C4-2B (cell line): Measurements from ENCODE around the gene SLC25A29.
A peak's percentile ranks its signal among the peaks of the same experiment; 100 is the strongest.
"Not testable (repeated sequence)": the region's sequence is repeated elsewhere in the genome, so short reads cannot be mapped to it uniquely, and the experiment has no call there.

ENCODE experiments used
- H3K27ac ChIP-seq: fragments of 450-650 bp; 2 replicates; pipeline ENCODE4 v1.5.1; 2017
- CTCF ChIP-seq: fragments of 450-650 bp; conservative IDR thresholded peaks from 2 replicates; pipeline ENCODE4 v1.5.1; 2017; ENCODE audit warnings: mild to moderate bottlenecking
- ZFX ChIP-seq: fragments of 450-650 bp; IDR thresholded peaks from 2 replicates; pipeline ENCODE4 v1.6.1; 2017

The SLC25A29 gene

GRCh38 chr14:100286484-100287191 is 19.6 kb downstream of the SLC25A29 start:
- no peak for TF ChIP-seq CTCF
- TF ChIP-seq ZFX = no peak
- no peak overlapping the region for H3K27ac ChIP-seq

DNA sequence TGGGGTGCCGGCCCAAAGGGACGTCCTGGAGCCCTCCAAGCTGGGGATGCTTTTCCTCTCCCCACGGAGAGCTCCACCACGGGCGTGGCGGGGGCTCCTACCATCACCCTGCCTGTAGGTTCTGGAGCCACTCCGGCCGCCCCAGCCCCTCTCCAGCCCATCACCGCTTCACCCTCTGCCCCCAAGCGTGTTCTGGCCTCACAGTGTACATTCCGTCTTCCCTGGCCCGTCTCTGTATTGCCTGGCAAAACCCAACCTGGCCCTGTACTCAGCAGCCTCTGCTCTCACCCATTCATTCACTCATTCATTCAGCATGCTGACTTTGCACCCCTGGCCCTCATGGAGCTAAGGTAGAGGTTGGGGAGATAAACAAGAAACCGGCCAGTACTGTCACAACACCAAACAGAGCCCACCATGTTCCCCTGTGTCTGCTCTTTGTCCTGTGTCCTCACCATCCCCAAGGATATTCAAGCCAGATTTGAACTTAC is 20.3 kb downstream of the SLC25A29 start:
- peak overlapping the region; percentile 88 for H3K27ac ChIP-seq

DNA sequence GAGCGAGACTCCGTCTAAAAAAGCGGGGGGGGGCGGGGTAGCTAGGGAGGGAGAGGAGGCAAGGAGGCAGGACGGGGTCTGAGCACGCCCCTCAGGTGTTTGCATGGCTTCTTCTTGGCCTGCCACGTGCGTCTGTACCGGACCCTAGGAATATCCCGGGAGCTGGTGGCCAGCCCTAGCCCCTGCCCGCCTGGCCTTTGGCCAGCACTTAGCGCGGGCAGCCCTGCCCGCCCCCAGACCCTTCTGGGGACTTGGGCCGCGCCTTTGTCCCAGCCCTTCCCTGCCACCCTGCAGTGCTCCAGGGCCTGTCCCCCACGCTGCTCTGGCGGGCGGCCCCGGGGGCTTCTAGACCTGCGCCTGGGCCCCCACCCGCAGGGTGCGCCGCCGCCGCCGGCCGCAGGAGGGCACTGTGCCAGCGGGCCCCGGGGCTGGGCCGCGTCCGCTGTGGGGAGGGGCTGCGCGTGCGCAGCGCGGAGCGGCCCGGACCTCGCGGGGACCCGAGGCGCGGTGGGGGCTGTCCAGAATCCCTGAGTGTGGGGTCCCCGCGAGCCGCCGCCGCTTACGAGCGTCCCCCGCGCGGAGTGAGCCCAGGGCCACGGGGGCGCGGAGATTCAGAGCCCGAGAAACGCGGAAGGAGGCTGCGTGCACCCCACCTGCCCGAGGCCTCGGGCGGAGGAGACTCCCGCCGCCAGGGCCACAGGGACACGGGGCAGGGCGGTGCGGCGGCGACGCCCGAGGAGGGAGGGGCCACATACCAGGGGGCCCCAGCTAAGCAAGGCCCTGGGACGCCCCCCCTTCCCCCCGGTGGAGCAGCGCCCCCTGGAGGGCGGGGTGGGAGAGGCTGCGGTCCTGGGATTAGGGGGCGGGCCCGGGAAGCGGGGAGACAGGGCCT is 21.0 kb downstream of the SLC25A29 start:
- peak; percentile 89; the same call in 1 of the 2 replicates for TF ChIP-seq ZFX
- peak; percentile 95 for TF ChIP-seq CTCF
- H3K27ac ChIP-seq = peak overlapping the region; percentile 88

More for the DNA sequence above, 20.3 kb downstream of the SLC25A29 start:
- TF ChIP-seq CTCF (no peak), ZFX (no peak)

DNA sequence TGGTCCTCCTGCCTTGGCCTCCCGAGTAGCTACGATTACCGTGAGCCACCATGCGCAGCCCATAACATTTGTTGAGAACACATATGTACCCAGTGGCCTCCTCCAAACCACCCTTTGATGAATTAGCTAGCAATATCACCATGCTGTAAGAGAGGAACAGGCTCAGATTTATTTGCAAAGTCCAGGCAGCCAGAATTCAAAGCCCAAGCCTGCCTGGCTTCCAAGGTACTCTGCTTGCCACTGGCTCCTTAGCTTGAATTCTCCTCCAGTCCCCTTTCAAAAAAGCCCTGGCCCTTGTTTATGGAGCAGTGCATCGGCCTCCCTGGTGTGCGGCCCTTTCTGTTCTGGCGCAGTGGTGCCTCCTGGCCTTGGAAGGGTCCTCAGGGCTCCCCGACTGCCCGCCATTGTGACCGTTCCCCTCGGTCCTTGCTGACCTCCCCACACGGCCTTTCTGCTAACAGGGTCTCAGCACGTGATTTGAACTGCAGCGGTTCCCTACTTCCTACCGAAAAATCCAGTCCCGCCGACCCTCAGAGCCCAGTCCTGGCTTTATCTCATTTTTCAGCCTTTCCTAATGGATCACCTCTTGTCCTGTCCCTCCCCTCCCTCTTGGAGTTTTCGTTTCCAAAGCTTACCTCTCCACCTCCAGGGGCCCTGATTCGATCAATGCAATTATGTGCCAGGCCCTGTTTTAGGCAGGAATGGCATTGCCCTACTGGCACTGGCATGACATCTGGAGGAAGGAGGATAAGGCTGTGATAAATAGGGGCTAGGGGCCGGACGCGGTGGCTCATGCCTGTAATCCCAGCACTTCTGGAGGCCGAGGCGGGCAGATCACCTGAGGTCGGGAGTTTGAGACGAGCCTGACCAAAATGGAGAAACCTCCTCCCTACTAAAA is 22.0 kb downstream of the SLC25A29 start:
- H3K27ac ChIP-seq = peak overlapping the region; percentile 88
- TF ChIP-seq ZFX = no peak
- no peak for TF ChIP-seq CTCF

- H3K27ac ChIP-seq = not testable (repeated sequence)
Measured at GRCh38 chr14:100283436-100283835, 22.8 kb downstream of the SLC25A29 start.

- no peak overlapping the region for H3K27ac ChIP-seq
Measured at GRCh38 chr14:100282766-100283419, 23.4 kb downstream of the SLC25A29 start.

More at GRCh38 chr14:100282766-100283419, 23.4 kb downstream of the SLC25A29 start:
- TF ChIP-seq ZFX (no peak), CTCF (no peak)
